Upper lobe of left lung (tissue), 4 donors: Measurements from ENCODE around the gene HSPB6.

Experiments
- POLR2AphosphoS5 ChIP-seq, 2 donors: sonication (generic); formaldehyde crosslinking; IDR thresholded peaks; one replicate each; pipeline ENCODE4 v1.5.1; 2017; ENCODE audit warnings: antibody characterized with exemption in 2 of 2
- TF ChIP-seq, protein P1 (sequence below), 6 experiments: fragments of 450-650 bp in 4 of 6; fragments of 200-600 bp in 2 of 6; sonication (generic) in 2 of 6; IDR thresholded peaks; one replicate each; pipeline ENCODE4 v1.5.1; 2016 to 2019; ENCODE audit warnings: antibody characterized with exemption in 6 of 6

DNA sequence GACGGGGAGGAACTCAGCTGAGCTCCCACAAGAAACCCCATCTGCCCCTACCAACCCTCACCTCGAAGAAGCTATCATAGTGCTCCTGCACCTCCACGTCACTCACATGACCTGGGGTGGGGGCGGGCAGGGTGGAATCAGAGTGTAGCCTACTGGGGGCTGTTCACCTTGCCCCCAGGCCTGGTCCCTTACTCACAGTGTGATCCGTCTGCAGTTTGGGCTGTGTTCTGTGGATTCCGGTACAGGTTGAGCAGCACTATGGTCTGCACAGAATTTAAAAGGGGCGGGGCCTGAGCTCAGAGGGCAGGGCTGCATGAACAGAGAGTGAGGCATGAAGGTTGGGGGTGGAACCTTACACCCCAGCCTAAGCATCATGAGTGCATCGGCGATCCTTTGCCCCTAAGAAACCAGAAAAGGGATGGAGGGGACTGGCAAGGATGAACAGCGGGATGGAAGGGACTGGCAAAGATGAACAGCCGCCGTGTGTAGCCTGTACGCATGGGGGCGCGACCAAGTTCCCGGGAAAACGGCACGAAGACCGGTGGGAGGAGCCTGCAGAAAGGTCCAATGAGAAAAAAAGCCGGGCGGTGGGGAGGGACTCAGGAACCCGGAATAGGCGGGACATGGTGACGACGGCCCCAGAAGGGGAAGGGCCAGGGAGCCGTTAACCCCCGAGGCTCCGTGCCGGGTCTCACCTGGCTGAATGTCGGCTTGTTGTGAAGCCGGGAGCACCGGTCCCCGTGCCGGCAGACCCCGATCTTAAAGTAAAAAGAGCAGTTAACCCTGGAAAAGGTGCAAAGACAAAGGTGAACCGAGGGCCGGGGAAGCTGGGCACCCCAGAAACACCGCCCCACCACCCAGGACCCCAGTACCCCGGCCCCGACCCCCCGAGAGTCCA, 12.2 kb downstream of the HSPB6 start:
- TF ChIP-seq, protein P1, sequence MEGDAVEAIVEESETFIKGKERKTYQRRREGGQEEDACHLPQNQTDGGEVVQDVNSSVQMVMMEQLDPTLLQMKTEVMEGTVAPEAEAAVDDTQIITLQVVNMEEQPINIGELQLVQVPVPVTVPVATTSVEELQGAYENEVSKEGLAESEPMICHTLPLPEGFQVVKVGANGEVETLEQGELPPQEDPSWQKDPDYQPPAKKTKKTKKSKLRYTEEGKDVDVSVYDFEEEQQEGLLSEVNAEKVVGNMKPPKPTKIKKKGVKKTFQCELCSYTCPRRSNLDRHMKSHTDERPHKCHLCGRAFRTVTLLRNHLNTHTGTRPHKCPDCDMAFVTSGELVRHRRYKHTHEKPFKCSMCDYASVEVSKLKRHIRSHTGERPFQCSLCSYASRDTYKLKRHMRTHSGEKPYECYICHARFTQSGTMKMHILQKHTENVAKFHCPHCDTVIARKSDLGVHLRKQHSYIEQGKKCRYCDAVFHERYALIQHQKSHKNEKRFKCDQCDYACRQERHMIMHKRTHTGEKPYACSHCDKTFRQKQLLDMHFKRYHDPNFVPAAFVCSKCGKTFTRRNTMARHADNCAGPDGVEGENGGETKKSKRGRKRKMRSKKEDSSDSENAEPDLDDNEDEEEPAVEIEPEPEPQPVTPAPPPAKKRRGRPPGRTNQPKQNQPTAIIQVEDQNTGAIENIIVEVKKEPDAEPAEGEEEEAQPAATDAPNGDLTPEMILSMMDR (IDR thresholded peaks at IDR 0.05): peak in 5 of 6 experiments; percentile 19 to 52 (median 40)
- TF ChIP-seq POLR2AphosphoS5 (IDR thresholded peaks at IDR 0.05): peak in 1 of 2 donors; percentile 5
